HCT116 (cell line): ENCODE results near the gene ALAS1.

Source experiments
- CBX3 ChIP-seq: IDR thresholded peaks from 2 replicates; pipeline ENCODE4 v1.6.1; 2012; ENCODE audit warnings: low read depth
- CTCF ChIP-seq, 3 experiments: fragments of 200-600 bp in 1 of 3; sonication (generic) in 1 of 3; IDR thresholded peaks in 2 of 3; conservative IDR thresholded peaks in 1 of 3; 2 replicates each; pipeline ENCODE4 v1.5.1; 2012 to 2017; ENCODE audit warnings: low read depth in 2 of 3, low read length in 2 of 3, antibody characterized with exemption in 1 of 3, borderline replicate concordance in 1 of 3, control low read depth in 1 of 3, mild to moderate bottlenecking in 1 of 3, mixed read lengths in 1 of 3, mixed run types in 1 of 3, moderate library complexity in 1 of 3; ENCODE audit not compliant: insufficient read depth in 1 of 3
- EZH2 ChIP-seq: fragments of 200-600 bp; sonication (generic); IDR thresholded peaks from 2 replicates; pipeline ENCODE4 v1.6.1; 2017; ENCODE audit warnings: antibody characterized with exemption, mixed run types
- EZH2phosphoT487 ChIP-seq: fragments of 200-600 bp; IDR thresholded peaks from 2 replicates; pipeline ENCODE4 v1.6.1; 2018; ENCODE audit warnings: antibody characterized with exemption, borderline replicate concordance
- MAX ChIP-seq: IDR thresholded peaks from 2 replicates; pipeline ENCODE4 v1.6.1; 2012
- POLR2AphosphoS5 ChIP-seq: IDR thresholded peaks from 2 replicates; pipeline ENCODE4 v1.6.1; 2011; ENCODE audit warnings: mild to moderate bottlenecking, low read depth, low read length, moderate library complexity
- RAD21 ChIP-seq: IDR thresholded peaks from 2 replicates; pipeline ENCODE4 v1.6.1; 2012; ENCODE audit warnings: low read depth, mild to moderate bottlenecking
- SP1 ChIP-seq: IDR thresholded peaks from 2 replicates; pipeline ENCODE4 v1.6.1; 2012; ENCODE audit warnings: low read depth
- ZNF274 ChIP-seq: fragments of 200-500 bp; sonication (Bioruptor generic); IDR thresholded peaks from 2 replicates; pipeline ENCODE4 v1.6.1; 2014; ENCODE audit warnings: mild to moderate bottlenecking, low read depth, low read length, inconsistent platforms

- TF ChIP-seq EZH2, result no peak
- TF ChIP-seq CTCF (IDR thresholded peaks at IDR 0.05 in 2 of 3, conservative IDR thresholded peaks at IDR 0.05 in 1 of 3; ENCODE audit: borderline replicate concordance in 1 of 3, insufficient read depth in 1 of 3, low read depth in 2 of 3, low read length in 2 of 3), result no peak
- no peak for TF ChIP-seq EZH2phosphoT487
- no peak for TF ChIP-seq POLR2AphosphoS5
- TF ChIP-seq SP1, result no peak
- no peak for TF ChIP-seq MAX
- no peak for TF ChIP-seq CBX3
- no peak for TF ChIP-seq RAD21
- no peak for TF ChIP-seq ZNF274
These were observed 35.2 kb downstream of the ALAS1 start for GRCh38 chr3:52233108-52233591.
